ENCODE measurements around the gene PIGX.

- TF ChIP-seq POLR2A (IDR thresholded peaks at IDR 0.05; ENCODE audit: low read length) (no peak), GATA1 (IDR thresholded peaks at IDR 0.05; ENCODE audit: low read depth, low read length) (no peak)
Observed at GRCh38 chr3:196666001-196666867, 45.9 kb upstream of the PIGX start.
